HepG2 (cell line): ENCODE results near the gene TMEM121. TPM values are rescaled to one million over a fixed set of nuclear protein-coding genes. Genes with fewer than 3 reads are reported as not detected.

Experiments
- AGO1 ChIP-seq: fragments of 200-400 bp; formaldehyde crosslinking; IDR thresholded peaks from 2 replicates; pipeline ENCODE4 v1.6.1; 2017; ENCODE audit warnings: mild to moderate bottlenecking, low read depth, low read length, moderate library complexity; ENCODE audit not compliant: poor library complexity, severe bottlenecking
- CBFB ChIP-seq: sonication (generic); formaldehyde crosslinking; IDR thresholded peaks from 2 replicates; pipeline ENCODE4 v1.4.0; 2020; ENCODE audit warnings: missing genetic modification reagents
- CHD4 ChIP-seq: fragments of 200-600 bp; sonication (generic); IDR thresholded peaks from 2 replicates; pipeline ENCODE4 v1.7.0; 2017; ENCODE audit warnings: mild to moderate bottlenecking, low read length, borderline replicate concordance
- CSRNP1 ChIP-seq: sonication (generic); formaldehyde crosslinking; IDR thresholded peaks from 2 replicates; pipeline ENCODE4 v1.8.1; 2023; ENCODE audit warnings: mild to moderate bottlenecking, missing genetic modification reagents
- DDIT3 ChIP-seq: sonication (generic); formaldehyde crosslinking; IDR thresholded peaks from 2 replicates; pipeline ENCODE4 v1.4.0; 2020; ENCODE audit warnings: mild to moderate bottlenecking, missing genetic modification reagents
- DMAP1 ChIP-seq: IDR thresholded peaks from 2 replicates; pipeline ENCODE4 v1.6.1; 2016
- HMG20B ChIP-seq: conservative IDR thresholded peaks from 2 replicates; pipeline ENCODE4 v1.6.1; 2016; ENCODE audit warnings: missing genetic modification reagents, missing compliant biosample characterization
- PAWR ChIP-seq: sonication (generic); formaldehyde crosslinking; IDR thresholded peaks from 2 replicates; pipeline ENCODE4 v1.4.0; 2020; ENCODE audit warnings: missing genetic modification reagents, mild to moderate bottlenecking, borderline replicate concordance
- RBM22 ChIP-seq: fragments of 200-400 bp; formaldehyde crosslinking; optimal IDR thresholded peaks from 2 replicates; pipeline ENCODE3; 2017; ENCODE audit warnings: mild to moderate bottlenecking, low read length, moderate library complexity
- SSRP1 ChIP-seq: IDR thresholded peaks from 2 replicates; pipeline ENCODE4 v1.6.1; 2016; ENCODE audit warnings: control low read depth
- TGIF2 ChIP-seq: IDR thresholded peaks from 2 replicates; pipeline ENCODE4 v1.6.1; 2016; ENCODE audit warnings: control low read depth, missing compliant biosample characterization
- U2AF1 ChIP-seq: fragments of 200-400 bp; formaldehyde crosslinking; optimal IDR thresholded peaks from 2 replicates; pipeline ENCODE3; 2017; ENCODE audit warnings: mild to moderate bottlenecking, low read depth, low read length
- ZC3H4 ChIP-seq: sonication (generic); formaldehyde crosslinking; IDR thresholded peaks from 2 replicates; pipeline ENCODE4 v1.4.0; 2020; ENCODE audit warnings: missing genetic modification reagents, borderline replicate concordance
- ZFX ChIP-seq: sonication (generic); formaldehyde crosslinking; IDR thresholded peaks from 2 replicates; pipeline ENCODE4 v1.4.0; 2020; ENCODE audit warnings: mild to moderate bottlenecking, low read depth, missing genetic modification reagents, moderate library complexity
- ZKSCAN1 ChIP-seq: fragments of 150-350 bp; IDR thresholded peaks from 2 replicates; pipeline ENCODE4 v1.6.1; 2014; ENCODE audit warnings: low read length
- ZNF17 ChIP-seq: sonication (generic); formaldehyde crosslinking; IDR thresholded peaks from 2 replicates; pipeline ENCODE4 v1.5.0; 2020; ENCODE audit warnings: mild to moderate bottlenecking, missing genetic modification reagents
- ZNF207 ChIP-seq: fragments of 450-650 bp; IDR thresholded peaks from 2 replicates; pipeline ENCODE4 v1.6.1; 2016; ENCODE audit warnings: antibody characterized with exemption, borderline replicate concordance
- ZNF256 ChIP-seq: sonication (generic); formaldehyde crosslinking; conservative IDR thresholded peaks from 2 replicates; pipeline ENCODE4 v1.4.0; 2020; ENCODE audit warnings: missing genetic modification reagents
- ZNF326 ChIP-seq: sonication (generic); formaldehyde crosslinking; IDR thresholded peaks from 2 replicates; pipeline ENCODE4 v1.4.0; 2020; ENCODE audit warnings: missing genetic modification reagents, borderline replicate concordance
- ZNF501 ChIP-seq: sonication (generic); formaldehyde crosslinking; IDR thresholded peaks from 2 replicates; pipeline ENCODE4 v1.5.1; 2020; ENCODE audit warnings: mild to moderate bottlenecking, moderate library complexity, missing genetic modification reagents
- ZNF678 ChIP-seq: sonication (generic); formaldehyde crosslinking; IDR thresholded peaks from 2 replicates; pipeline ENCODE4 v1.4.0; 2020; ENCODE audit warnings: mild to moderate bottlenecking, missing genetic modification reagents
- polyA plus RNA-seq, 8 experiments: library from polyadenylated mRNA; depleted of rRNA in 3 of 8; stranded (reverse) in 7 of 8; unstranded in 1 of 8; fragments of >200 nt; fragmentation: Illumina TruSeq in 4 of 8; extraction: Trizol in 4 of 8; gene quantifications; 2 replicates each; pipeline versions ENCODE4 v1.2.1 to v1.2.3, GENCODE V29; 2011 to 2016; ENCODE audit warnings: low read depth in 4 of 8, missing spikeins in 1 of 8, mixed read lengths in 1 of 8; ENCODE audit not compliant: insufficient read depth in 1 of 8
- total RNA-seq, 5 experiments: library from RNA; depleted of rRNA; stranded (reverse); fragments of >200 nt; fragmentation: Illumina TruSeq; extraction: Trizol; gene quantifications; 2 replicates each; pipeline ENCODE4 v1.2.3, GENCODE V29; 2016; ENCODE audit warnings: low read depth in 1 of 5
- TF ChIP-seq, protein P1 (sequence below): sonication (generic); formaldehyde crosslinking; IDR thresholded peaks from 2 replicates; pipeline ENCODE4 v1.4.0; 2020; ENCODE audit warnings: missing genetic modification reagents, mild to moderate bottlenecking, borderline replicate concordance
- TF ChIP-seq, protein P2 (sequence below): IDR thresholded peaks from 2 replicates; pipeline ENCODE4 v1.6.1; 2016; ENCODE audit warnings: low read depth, borderline replicate concordance

Gene TMEM121
- total and polyA plus RNA-seq, 2 of the 13 experiments (the other 11 are each of a cell fraction or from before 2014, with no cell fraction given): 6.6 to 19.0 TPM

DNA sequence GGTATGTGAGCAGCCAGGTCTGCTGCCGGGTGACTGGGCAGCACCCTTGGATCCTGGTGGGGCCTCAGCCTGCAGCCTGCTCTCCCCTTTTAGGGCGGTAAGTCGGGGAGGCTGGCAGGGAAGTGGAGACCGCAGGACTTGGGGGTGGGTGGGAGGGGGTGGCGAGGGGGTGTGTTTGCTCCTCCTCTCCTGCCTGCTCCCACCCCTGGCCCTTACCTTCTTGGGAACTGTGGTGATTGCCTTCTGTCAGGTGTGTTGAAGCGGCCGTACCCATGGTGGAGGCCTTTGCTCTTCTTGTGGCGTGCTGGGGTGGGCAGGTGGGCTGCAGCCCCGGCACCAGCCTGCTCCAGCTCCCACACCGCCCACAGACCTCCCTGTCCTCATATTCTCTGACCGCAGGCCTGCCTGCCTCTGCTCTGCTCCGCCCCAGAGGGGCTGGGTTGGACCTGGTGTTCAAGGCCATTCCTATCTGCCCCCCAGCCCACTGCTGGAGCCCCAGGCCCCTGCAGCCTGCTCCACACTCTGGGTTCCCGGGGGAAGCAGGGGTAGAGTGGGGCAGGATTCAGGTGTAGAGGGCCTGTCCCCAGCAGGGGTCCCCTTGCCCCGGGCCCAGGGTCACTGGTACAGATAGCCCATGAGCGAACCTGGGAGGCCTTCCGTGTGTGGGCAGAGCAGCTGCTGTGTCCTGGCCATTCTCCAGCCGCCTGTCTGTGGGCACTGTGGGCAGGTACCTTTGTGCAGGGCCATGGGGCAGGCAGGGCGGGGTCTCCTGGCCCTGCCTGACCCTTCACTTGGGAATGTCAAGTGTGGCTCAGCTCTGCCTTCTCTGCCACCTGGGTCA is 30.2 kb upstream of the TMEM121 start (continued):
- TF ChIP-seq, protein P1, sequence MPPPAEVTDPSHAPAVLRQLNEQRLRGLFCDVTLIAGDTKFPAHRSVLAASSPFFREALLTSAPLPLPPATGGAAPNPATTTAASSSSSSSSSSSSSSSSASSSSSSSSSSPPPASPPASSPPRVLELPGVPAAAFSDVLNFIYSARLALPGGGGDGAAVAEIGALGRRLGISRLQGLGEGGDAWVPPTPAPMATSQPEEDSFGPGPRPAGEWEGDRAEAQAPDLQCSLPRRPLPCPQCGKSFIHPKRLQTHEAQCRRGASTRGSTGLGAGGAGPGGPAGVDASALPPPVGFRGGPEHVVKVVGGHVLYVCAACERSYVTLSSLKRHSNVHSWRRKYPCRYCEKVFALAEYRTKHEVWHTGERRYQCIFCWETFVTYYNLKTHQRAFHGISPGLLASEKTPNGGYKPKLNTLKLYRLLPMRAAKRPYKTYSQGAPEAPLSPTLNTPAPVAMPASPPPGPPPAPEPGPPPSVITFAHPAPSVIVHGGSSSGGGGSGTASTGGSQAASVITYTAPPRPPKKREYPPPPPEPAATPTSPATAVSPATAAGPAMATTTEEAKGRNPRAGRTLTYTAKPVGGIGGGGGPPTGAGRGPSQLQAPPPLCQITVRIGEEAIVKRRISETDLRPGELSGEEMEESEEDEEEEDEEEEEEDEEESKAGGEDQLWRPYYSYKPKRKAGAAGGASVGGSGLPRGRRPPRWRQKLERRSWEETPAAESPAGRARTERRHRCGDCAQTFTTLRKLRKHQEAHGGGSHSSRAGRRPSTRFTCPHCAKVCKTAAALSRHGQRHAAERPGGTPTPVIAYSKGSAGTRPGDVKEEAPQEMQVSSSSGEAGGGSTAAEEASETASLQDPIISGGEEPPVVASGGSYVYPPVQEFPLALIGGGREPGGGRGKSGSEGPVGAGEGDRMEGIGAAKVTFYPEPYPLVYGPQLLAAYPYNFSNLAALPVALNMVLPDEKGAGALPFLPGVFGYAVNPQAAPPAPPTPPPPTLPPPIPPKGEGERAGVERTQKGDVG (CRISPR knock-in tag): no peak
- no peak for TF ChIP-seq CHD4
- no peak for TF ChIP-seq PAWR (CRISPR knock-in tag)
- TF ChIP-seq TGIF2 (CRISPR knock-in tag): peak; percentile 6; the same call in 1 of the 2 replicates
- TF ChIP-seq ZNF207: no peak
- peak; percentile 84 for TF ChIP-seq RBM22
- TF ChIP-seq CBFB (CRISPR knock-in tag): peak; percentile 97
- no peak for TF ChIP-seq DDIT3 (CRISPR knock-in tag)
- TF ChIP-seq HMG20B (CRISPR knock-in tag): peak; percentile 51
- TF ChIP-seq, protein P2, sequence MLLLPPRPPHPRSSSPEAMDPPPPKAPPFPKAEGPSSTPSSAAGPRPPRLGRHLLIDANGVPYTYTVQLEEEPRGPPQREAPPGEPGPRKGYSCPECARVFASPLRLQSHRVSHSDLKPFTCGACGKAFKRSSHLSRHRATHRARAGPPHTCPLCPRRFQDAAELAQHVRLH (CRISPR knock-in tag): peak; percentile 78; the same call in 1 of the 2 replicates
- TF ChIP-seq ZFX (CRISPR knock-in tag): peak; percentile 86
- no peak for TF ChIP-seq AGO1
- no peak for TF ChIP-seq ZNF256 (CRISPR knock-in tag)
- 0 out of 2 replicates have a peak, but pooled peaks have one; percentile 23 for TF ChIP-seq ZC3H4 (CRISPR knock-in tag)
- TF ChIP-seq SSRP1 (CRISPR knock-in tag): no peak
- no peak for TF ChIP-seq ZKSCAN1
- TF ChIP-seq ZNF17 (CRISPR knock-in tag): no peak
- peak; percentile 40 for TF ChIP-seq U2AF1
- TF ChIP-seq CSRNP1 (CRISPR knock-in tag): peak; percentile 84; the same call in 1 of the 2 replicates
- no peak for TF ChIP-seq ZNF678 (CRISPR knock-in tag)
- TF ChIP-seq ZNF501: peak; percentile 74
- no peak for TF ChIP-seq ZNF326
- peak; percentile 57; the same call in 1 of the 2 replicates for TF ChIP-seq DMAP1 (CRISPR knock-in tag)
